Ascending aorta (tissue), 2 donors: ENCODE data around the gene TGM5. TPM values are rescaled to one million over a fixed set of nuclear protein-coding genes. Genes with fewer than 3 reads are reported as not detected.

Source experiments
- DNase-seq, 2 donors: peaks; one replicate each; pipeline ENCODE4 v3.0.0-alpha.2; 2019; ENCODE audit warnings: low spot score in 2 of 2
- H3K27ac ChIP-seq, 2 donors: fragments of 200-600 bp; sonication (generic); one replicate each; pipeline ENCODE4 v1.5.1; 2016 to 2017; ENCODE audit warnings: mild to moderate bottlenecking in 1 of 2
- H3K27me3 ChIP-seq: fragments of 200-600 bp; sonication (generic); one replicate; pipeline ENCODE4 v1.5.1; 2017
- H3K36me3 ChIP-seq, 2 donors: fragments of 200-600 bp; sonication (generic); one replicate each; pipeline ENCODE4 v1.5.1; 2016
- H3K4me1 ChIP-seq, 2 donors: fragments of 200-600 bp; sonication (generic); one replicate each; pipeline ENCODE4 v1.5.1; 2016 to 2017; ENCODE audit warnings: mild to moderate bottlenecking in 1 of 2
- H3K4me3 ChIP-seq, 2 donors: fragments of 200-600 bp; sonication (generic); one replicate each; pipeline ENCODE4 v1.5.1; 2016 to 2017; ENCODE audit warnings: mild to moderate bottlenecking in 1 of 2
- H3K9me3 ChIP-seq, 2 donors: fragments of 200-600 bp; sonication (generic); one replicate each; pipeline ENCODE4 v1.5.1; 2016
- intact Hi-C: fragments of 100-400 bp; cut with DNase I; formaldehyde crosslinking; loops from one replicate; pipeline ENCODE4 v1.15.1; 2023
- total RNA-seq: library from RNA; depleted of rRNA; stranded (reverse); fragments of >200 nt; gene quantifications from one replicate; pipeline ENCODE4 v1.1.0, GENCODE V29; 2016
- TF ChIP-seq, protein P1 (sequence below), 3 experiments: fragments of 200-600 bp in 2 of 3; fragments of 450-650 bp in 1 of 3; sonication (generic) in 2 of 3; IDR thresholded peaks; one replicate each; pipeline ENCODE4 v1.5.1; 2016 to 2019; ENCODE audit warnings: antibody characterized with exemption in 3 of 3, mild to moderate bottlenecking in 1 of 3, moderate library complexity in 1 of 3

Gene TGM5
- total RNA-seq, 1 donor from 2014 or later = not detected

DNA sequence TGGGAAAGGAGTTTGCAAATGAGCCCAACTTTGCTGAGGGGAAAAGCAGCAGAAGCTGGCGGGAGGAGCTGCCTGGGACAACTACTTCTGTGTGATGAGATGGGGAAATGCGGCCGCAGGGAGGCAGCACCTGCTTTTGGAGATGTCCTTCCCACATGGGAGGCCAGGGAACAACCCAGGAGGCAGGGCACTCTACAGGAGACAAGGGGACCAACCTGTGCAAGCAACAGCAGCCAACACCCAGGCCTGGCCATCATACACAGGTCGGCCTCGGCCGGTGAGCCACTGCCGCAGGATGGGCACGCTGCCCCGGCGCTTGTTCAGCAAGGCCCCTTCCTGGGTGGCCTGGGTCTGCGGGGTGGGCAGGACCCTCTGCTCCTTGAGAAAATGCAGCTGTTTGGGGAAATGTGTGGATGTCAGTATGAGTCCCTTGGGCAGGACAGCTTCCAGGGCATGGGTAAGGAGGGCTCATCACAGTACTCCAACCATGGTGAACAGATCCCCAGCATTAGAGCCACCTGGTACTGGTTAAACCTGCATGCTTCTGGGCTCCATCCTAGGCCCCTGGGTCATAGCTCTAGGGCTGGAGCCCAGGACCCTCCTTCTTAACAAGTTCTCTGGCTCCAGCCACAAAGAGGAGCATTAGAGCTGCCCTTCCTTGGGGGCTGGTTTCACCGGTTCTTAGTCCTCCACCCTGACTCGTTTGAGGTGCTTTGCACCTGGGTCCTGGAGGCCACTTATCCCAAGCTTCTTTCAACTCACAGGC lies 57.5 kb downstream of the TGM5 start:
- Histone ChIP-seq H3K4me1 (no peaks in the 10 kb centered on the region), H3K27me3 (no peaks in the 10 kb centered on the region), H3K36me3 (no peaks in the 10 kb centered on the region), H3K4me3 (no peak overlapping the region), H3K27ac (no peak overlapping the region), H3K9me3 (no peaks in the 10 kb centered on the region)
- TF ChIP-seq, protein P1, sequence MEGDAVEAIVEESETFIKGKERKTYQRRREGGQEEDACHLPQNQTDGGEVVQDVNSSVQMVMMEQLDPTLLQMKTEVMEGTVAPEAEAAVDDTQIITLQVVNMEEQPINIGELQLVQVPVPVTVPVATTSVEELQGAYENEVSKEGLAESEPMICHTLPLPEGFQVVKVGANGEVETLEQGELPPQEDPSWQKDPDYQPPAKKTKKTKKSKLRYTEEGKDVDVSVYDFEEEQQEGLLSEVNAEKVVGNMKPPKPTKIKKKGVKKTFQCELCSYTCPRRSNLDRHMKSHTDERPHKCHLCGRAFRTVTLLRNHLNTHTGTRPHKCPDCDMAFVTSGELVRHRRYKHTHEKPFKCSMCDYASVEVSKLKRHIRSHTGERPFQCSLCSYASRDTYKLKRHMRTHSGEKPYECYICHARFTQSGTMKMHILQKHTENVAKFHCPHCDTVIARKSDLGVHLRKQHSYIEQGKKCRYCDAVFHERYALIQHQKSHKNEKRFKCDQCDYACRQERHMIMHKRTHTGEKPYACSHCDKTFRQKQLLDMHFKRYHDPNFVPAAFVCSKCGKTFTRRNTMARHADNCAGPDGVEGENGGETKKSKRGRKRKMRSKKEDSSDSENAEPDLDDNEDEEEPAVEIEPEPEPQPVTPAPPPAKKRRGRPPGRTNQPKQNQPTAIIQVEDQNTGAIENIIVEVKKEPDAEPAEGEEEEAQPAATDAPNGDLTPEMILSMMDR (IDR thresholded peaks at IDR 0.05) = no peak
- peak in 1 of 2 donors; percentile 57 for DNase-seq
- intact Hi-C loops = no loop called here

GRCh38 chr15:43208052-43209002 lies 58.4 kb downstream of the TGM5 start:
- no peak for DNase-seq
- no peaks in the 10 kb centered on the region for H3K9me3 ChIP-seq
- H3K27me3 ChIP-seq = no peaks in the 10 kb centered on the region
- no peaks in the 10 kb centered on the region for H3K4me1 ChIP-seq
- no peak overlapping the region for H3K27ac ChIP-seq
- H3K36me3 ChIP-seq = no peaks in the 10 kb centered on the region
- intact Hi-C loops = no loop called here
- TF ChIP-seq, protein P1 (IDR thresholded peaks at IDR 0.05) = no peak
- no peak overlapping the region for H3K4me3 ChIP-seq

GRCh38 chr15:43207024-43207423 lies 59.7 kb downstream of the TGM5 start:
- intact Hi-C loops = no loop called here
- Histone ChIP-seq H3K4me1 (no peaks in the 10 kb centered on the region), H3K9me3 (no peaks in the 10 kb centered on the region), H3K27ac (no peak overlapping the region), H3K4me3 (no peak overlapping the region), H3K36me3 (no peaks in the 10 kb centered on the region), H3K27me3 (no peaks in the 10 kb centered on the region)
- DNase-seq = no peak
- TF ChIP-seq, protein P1 (IDR thresholded peaks at IDR 0.05) = no peak

DNA sequence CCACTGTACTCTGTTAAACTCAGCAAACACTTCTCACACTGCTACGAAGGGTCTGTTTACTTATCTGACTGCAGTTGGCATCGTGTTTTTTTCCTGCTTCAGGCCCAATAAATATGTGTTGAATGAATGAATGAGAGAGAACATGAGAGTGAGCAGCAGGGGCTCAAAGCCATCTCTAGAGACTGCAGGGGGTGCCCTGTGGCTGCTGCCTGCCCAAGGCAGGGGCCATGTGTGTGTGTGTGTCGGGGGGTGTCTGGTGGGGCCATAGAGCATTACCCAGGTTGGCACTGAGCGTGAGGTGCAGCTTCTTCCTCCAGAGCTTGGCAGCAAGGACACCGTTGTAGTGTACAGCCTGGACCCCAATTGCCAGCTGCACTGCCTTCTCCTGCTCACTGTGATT lies 60.7 kb downstream of the TGM5 start:
- no peak for DNase-seq

More for the DNA sequence above, 60.7 kb downstream of the TGM5 start:
- TF ChIP-seq, protein P1 (IDR thresholded peaks at IDR 0.05) = no peak
- H3K27ac ChIP-seq = no peak overlapping the region
- H3K4me1 ChIP-seq = no peaks in the 10 kb centered on the region
- H3K4me3 ChIP-seq = no peak overlapping the region
- intact Hi-C loops = no loop called here
- no peaks in the 10 kb centered on the region for H3K27me3 ChIP-seq
- no peaks in the 10 kb centered on the region for H3K9me3 ChIP-seq
- no peaks in the 10 kb centered on the region for H3K36me3 ChIP-seq
